GM10248 (cell line): ENCODE measurements around the gene PDGFRA.

Experiments
- CTCF ChIA-PET: fragments of 300-600 bp; sonication (Branson Sonifier 250); formaldehyde crosslinking; extraction: SDS; loops from one replicate; lab custom pipeline; 2021; ENCODE audit warnings: antibody characterized with exemption; lab: Yijun Ruan, JAX
- POLR2A ChIA-PET: fragments of 350-650 bp; sonication (Branson Sonifier 250); formaldehyde crosslinking; extraction: SDS; loops from one replicate; lab custom pipeline; 2020; ENCODE audit warnings: antibody characterized with exemption; lab: Yijun Ruan, JAX
- DNase-seq: peaks from one replicate; pipeline ENCODE4 v3.0.0; 2012; ENCODE audit errors: extremely low spot score
- TF ChIP-seq, protein P1 (sequence below): IDR thresholded peaks from 2 replicates; pipeline ENCODE4 v1.5.1; 2012; ENCODE audit warnings: mild to moderate bottlenecking, low read depth; ENCODE audit errors: extremely low read depth, missing control alignments, control extremely low read depth

Gene PDGFRA

DNA sequence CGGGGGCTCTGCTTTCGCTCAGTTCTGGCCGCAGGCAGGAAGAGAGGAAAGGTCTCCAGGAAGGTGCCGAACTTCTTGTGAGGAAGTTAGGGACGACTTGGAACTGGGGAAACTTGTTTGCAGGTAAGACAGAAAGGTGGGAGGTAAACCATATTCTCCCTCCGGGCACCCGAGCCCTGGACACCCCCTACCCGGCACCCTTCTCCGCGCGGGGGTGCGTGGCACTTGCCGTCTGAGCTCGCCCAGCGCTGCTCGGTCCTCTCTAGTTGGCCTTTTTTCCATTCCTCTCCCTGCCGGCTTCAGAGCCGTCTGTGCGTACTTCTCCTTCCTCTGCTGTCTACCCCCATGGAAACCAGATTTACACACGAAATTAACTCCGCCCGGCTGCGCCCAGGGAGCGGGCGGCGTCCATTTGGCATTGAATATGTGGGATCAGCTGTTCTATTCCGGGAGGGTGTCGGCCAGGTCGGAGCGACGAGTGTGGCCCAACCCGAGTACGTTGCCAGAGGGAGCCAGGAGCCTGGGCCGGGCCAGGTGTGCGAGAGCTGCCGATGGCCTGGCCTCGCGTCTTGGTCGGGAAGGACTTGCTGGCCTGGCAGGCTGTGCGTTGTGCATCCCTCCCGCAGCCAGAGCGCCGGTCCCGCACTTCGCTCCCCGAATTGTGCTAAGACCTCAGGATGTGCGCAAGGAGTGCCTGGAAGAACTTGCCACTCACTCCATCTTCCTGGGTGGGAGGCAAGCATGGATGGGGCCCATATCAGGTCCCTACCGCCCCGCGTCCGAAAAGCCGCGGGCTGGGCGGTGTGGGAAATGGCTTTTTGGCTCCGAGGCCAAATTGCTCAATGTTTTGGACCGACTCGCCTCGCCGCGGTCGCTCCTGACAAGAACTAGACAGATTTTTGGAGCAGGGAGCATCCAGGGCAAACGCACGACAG lies 1.7 kb downstream of the PDGFRA start:
- CTCF ChIA-PET: interaction anchor here (5.5 kb wide), 1 partner anchor 322 kb away, joined by 113 read pairs; no protein-coding TSS in a partner anchor
- TF ChIP-seq, protein P1, sequence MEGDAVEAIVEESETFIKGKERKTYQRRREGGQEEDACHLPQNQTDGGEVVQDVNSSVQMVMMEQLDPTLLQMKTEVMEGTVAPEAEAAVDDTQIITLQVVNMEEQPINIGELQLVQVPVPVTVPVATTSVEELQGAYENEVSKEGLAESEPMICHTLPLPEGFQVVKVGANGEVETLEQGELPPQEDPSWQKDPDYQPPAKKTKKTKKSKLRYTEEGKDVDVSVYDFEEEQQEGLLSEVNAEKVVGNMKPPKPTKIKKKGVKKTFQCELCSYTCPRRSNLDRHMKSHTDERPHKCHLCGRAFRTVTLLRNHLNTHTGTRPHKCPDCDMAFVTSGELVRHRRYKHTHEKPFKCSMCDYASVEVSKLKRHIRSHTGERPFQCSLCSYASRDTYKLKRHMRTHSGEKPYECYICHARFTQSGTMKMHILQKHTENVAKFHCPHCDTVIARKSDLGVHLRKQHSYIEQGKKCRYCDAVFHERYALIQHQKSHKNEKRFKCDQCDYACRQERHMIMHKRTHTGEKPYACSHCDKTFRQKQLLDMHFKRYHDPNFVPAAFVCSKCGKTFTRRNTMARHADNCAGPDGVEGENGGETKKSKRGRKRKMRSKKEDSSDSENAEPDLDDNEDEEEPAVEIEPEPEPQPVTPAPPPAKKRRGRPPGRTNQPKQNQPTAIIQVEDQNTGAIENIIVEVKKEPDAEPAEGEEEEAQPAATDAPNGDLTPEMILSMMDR: no peak
- POLR2A ChIA-PET: no interaction called here

DNA sequence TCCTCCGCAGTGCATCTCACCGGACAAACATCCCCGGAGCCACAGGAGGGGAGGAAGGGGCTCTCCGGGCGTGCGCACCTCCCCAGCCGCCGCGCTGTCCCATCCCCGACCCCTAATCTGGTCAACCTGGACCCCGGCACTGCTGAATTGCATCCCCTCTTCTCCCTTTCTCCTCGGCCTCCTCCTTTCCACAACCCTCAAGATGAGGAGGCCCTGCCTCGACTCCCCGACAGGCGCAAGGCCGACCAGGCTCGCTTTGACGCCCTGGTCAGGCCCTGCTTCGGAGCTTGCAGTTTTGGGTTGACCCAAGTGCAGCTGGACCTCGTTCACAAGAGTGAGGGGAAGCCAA lies 2.3 kb downstream of the PDGFRA start:
- CTCF ChIA-PET: interaction anchor here (5.5 kb wide), 1 partner anchor 323 kb away, joined by 113 read pairs; no protein-coding TSS in a partner anchor
- no peak for DNase-seq
- TF ChIP-seq, protein P1: no peak
- POLR2A ChIA-PET: no interaction called here

More for the DNA sequence above, 1.7 kb downstream of the PDGFRA start:
- no peak for DNase-seq

DNA sequence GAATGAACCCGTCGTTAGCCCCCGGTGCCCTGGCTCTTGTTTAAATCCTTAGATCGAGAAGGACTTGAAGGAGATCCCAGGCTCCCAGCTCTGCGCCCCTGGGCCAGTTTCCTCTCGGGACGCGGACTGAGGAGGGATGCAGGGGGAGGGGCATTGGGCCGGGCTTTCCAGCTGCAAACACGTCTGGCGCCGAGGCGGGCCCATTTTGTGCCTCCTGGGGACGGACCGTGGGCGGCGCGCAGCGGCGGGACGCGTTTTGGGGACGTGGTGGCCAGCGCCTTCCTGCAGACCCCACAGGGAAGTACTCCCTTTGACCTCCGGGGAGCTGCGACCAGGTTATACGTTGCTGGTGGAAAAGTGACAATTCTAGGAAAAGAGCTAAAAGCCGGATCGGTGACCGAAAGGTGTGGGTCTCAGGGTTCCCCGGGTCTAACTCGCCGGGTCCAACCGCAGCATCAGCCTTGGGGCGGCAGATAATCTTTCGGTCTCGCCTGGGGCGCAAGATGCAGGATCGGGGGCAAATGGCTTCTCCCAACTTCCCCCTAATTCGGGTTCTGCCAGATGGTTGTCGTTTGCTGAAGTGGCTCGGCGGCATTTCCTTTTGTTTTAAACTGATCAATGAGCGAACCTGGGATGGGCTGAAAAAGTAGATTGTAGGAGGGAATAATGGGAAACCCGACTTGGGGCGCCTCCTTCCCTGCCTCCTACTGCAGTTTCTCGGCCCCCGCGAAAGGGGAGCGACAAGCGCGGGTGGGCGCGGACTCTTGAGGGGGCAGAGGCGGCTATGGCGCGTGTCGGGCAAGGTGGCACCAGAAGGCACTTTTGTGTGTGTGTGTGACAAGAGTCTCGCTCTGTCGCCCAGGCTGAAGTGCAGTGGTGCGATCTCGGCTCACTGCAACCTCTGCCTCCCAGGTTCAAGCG lies 2.9 kb downstream of the PDGFRA start:
- ChIA-PET CTCF (interaction anchor here (0.8 to 7.1 kb wide), 21 partner anchors 8 to 1856 kb away, joined by 3 to 113 read pairs (median 7); no protein-coding TSS in a partner anchor), POLR2A (no interaction called here)
- TF ChIP-seq, protein P1: no peak
- no peak for DNase-seq

DNA sequence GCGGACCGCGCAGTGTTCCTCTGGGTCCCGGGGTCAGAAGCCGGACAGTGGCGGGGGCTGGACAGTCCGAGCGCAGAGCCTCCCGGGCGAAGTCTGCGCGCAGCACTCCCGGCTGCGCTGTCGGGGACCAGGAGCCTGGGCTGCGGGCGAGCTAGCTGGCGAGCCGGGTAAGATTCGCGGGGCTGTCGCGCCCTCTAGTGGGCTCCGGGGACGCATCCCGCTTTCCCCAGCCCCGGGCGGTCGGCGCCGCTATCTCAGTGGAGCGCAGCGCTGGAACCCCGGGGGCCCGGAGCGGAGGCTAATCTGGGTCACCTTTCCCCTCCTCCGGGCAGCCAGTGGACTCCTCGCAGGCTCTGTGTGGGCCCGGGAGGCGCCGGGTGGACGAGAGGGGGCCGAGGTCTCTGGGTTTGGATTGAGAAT lies 4.2 kb downstream of the PDGFRA start:
- POLR2A ChIA-PET: no interaction called here
- peak; percentile 85 for DNase-seq

DNA sequence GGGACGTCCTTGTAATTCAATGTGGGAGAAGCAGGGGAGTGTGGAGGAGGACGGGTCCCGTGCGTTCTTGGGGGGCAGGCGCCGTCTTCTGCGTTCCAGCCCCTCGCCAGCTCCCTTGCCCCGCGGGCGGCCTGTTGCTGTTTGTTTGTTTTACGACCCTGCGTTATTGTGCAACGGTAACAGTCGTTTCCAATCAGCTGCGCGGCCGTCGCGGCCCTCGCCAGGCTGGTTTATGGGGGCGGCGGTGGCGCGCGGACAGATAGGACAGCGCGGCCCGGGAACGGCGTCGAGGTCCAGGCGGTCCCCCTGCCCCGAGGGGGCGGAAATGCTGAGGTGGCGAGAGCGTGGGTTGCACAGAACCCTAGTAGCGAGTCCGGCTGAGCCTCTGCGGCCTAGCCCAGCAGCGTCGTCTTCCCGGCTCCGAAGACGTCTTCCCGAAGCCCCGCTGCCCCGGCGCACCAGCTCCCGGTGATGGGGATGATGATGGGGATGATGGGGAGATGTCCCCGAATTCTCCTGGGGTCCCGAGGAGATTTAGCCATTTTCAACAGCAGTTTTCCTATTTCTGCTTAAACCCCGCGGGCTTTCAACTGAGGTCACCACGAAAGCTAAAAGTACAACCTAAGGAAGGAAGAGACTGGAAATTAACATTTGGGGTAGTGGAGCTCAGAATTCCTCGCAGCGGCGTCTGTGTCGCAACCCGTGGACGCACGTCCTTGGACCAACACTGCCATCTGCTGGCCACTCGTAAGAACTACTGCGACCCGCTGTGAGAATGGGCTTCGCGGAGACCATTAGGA lies 4.8 kb downstream of the PDGFRA start:
- peak; percentile 77 for DNase-seq
- TF ChIP-seq, protein P1: peak; percentile 90
- POLR2A ChIA-PET: no interaction called here
- CTCF ChIA-PET: interaction anchor here (0.6 to 7.1 kb wide), 95 partner anchors 8 to 1966 kb away, joined by 3 to 113 read pairs (median 4); no protein-coding TSS in a partner anchor

More for the DNA sequence above, 4.2 kb downstream of the PDGFRA start:
- CTCF ChIA-PET: interaction anchor here (0.6 to 7.1 kb wide), 67 partner anchors 8 to 1965 kb away, joined by 3 to 113 read pairs (median 5); no protein-coding TSS in a partner anchor
- TF ChIP-seq, protein P1: peak; percentile 87
